NCI-H69 (cell line): ENCODE data around the gene KLHDC4.
"Not testable (repeated sequence)": the region's sequence is repeated elsewhere in the genome, so short reads cannot be mapped to it uniquely, and the experiment has no call there.

ENCODE experiments used
- DNase-seq: peaks from one replicate; lab custom pipeline; 2025; lab: John Stamatoyannopoulos, UW

Gene KLHDC4

DNA sequence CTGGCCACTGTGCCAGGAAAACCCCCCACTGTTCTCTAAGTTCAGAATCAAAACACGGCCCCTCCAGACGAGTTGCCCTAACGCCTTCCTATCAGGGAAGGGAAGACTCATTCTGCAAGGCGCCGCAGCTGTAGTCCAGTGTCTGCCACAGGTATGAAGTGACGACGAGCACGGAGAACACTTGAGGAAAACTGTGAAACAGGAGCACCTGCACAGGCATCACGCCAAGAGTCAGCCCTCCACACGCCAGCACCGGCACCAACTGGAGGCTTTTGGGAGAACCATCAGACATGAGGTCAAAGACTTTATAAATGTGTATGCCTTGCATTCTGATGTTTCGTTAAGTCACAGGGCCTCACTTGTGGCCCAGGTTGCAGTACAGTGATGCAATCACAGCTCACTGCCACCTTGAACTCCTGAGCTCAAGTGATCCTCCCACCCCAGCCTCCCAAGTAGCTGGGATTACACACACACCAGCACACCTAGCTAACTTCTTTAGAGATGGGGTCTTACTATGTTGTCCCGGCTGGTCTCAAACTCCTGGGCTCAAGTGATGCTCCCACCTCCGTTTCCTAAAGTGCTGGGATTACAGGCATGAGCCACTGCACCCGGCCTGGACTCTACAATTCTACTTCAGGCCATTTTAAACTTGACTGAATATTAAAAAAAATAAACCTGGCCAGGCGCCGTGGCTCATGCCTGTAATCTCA is 22.9 kb downstream of the KLHDC4 start:
- DNase-seq = no peak

DNA sequence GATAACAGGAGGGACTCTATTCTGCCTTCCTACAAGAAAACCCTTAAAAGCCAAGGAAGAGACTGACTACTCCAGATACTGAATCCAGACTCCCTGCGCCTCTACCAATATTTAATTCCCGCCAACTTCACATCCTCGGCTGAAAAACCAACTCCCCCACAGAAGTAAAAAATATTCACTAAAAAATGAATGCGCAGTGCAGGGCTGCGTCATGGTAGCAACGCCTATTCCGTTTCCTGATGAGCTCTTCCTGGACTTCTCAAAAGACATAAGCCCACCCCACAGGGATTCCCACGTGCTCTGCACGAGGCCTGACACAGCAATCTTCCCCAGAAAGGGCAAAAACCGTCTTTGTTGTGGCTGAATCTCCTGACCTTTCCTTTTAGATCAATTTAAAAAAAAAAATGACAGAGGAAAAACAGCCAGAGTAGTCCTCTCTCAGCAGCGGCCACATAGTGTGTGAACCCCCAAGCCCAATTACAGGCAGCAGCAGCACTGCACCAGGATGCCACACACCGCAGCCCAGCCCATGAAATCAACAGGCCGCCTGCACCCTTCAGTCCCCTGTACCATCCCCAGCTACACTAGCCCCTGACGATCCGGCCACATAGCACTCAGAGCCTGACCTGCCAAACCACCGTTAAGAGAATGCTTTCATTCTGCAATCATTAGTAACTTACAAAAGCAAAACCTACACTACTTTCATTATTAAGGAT is 23.9 kb downstream of the KLHDC4 start:
- DNase-seq = no peak

- DNase-seq = peak; percentile 64
Measured at GRCh38 chr16:87740909-87741424, 24.8 kb downstream of the KLHDC4 start.

GRCh38 chr16:87740441-87740840 is 25.3 kb downstream of the KLHDC4 start:
- DNase-seq = peak; percentile 92

- no peak for DNase-seq
Measured at GRCh38 chr16:87739801-87740200, 26.0 kb downstream of the KLHDC4 start.

GRCh38 chr16:87736008-87736382 is 29.8 kb downstream of the KLHDC4 start:
- no peak for DNase-seq

DNA sequence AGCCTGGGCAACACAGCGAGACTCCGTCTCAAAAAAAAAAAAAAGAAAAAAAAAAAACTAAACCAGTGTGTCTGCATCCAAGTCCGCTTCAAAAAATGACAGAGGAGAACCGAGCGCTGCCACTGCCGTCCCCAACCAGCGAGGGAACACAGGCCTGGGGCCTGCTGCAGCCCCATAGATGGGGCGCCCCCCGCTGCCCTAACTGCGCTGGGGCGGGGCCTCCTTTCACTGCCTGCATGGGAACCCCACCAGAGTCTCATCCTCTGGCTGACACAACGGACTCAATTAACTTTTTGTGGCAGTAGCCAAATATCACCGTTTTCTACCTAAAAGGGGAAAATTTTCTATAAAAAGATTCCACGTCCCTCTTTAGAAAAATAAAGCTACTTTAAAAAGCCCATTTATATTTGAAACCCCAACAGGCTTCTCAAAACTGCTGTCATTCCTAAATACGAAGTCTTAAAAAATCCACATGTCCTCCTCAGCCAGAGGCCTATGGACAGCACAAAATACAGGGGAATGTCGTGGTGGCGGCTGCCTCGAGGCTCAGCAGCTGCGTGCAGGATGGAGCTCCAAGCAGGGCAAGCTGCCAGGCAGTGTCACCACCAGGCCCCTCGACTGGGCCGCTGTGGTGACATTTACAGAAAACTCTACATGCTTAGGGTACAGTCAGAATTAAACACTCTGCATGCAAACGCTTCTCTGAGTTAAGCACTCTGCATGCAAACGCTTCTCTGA is 30.3 kb downstream of the KLHDC4 start:
- no peak for DNase-seq

DNA sequence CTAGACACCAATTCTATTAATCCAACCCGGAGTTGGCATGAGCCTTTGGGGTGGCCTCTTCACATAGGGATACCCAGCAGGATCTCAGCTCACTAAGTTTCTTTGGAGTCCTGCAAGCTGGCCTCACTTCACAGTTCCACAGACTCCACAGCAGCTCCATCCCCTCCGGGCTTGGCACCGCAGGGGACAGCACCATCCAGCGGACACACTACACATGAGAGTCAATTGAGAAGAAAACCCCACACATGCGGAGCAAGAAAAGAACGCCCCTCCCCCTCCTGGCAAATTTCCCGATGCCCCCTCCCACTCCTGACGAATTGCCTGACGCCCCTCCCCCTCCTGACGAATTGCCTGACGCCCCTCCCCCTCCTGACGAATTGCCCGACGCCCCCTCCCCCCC is 31.1 kb downstream of the KLHDC4 start:
- no peak for DNase-seq

GRCh38 chr16:87733190-87733589 is 32.6 kb downstream of the KLHDC4 start:
- DNase-seq = no peak

- DNase-seq = no peak
Measured at GRCh38 chr16:87731607-87732006, 34.2 kb downstream of the KLHDC4 start.

DNA sequence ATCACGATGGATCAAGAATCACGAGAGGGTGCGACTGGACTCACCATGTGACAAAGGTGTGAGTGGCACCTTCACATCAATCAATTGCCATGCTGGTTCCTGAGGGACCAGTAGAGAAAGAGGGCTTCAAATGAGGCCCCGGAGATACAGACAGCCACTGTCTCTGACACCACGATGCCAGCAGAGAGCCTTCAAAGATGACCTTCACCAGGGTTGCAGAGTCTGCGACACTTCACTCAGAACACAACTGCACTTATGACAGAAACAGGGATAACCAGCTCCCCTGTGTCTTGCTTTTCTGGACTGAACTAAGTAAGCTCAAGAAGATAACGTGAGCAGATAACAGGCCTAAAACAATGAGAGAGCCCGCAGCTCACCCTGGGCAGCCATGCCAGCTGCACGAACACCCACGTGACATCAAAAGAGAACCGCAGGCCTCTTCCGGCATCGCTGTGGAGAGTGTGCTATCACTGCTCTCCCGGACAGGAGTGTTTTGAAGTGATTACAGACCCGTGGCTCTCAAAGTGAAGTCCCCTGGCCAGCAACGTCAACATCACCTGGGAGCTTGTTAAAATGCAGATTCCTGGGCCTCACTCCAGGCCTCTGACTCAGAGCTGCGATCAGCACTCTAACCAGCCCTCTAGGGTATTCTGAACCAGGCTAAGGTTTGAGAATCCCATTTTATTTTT is 36.4 kb downstream of the KLHDC4 start:
- no peak for DNase-seq

GRCh38 chr16:87728026-87728425 is 37.8 kb downstream of the KLHDC4 start:
- DNase-seq = no peak

GRCh38 chr16:87727346-87727745 is 38.4 kb downstream of the KLHDC4 start:
- DNase-seq = no peak

GRCh38 chr16:87726577-87726976 is 39.2 kb downstream of the KLHDC4 start:
- not testable (repeated sequence) for DNase-seq

GRCh38 chr16:87725596-87726235 is 40.1 kb downstream of the KLHDC4 start:
- DNase-seq = no peak

DNA sequence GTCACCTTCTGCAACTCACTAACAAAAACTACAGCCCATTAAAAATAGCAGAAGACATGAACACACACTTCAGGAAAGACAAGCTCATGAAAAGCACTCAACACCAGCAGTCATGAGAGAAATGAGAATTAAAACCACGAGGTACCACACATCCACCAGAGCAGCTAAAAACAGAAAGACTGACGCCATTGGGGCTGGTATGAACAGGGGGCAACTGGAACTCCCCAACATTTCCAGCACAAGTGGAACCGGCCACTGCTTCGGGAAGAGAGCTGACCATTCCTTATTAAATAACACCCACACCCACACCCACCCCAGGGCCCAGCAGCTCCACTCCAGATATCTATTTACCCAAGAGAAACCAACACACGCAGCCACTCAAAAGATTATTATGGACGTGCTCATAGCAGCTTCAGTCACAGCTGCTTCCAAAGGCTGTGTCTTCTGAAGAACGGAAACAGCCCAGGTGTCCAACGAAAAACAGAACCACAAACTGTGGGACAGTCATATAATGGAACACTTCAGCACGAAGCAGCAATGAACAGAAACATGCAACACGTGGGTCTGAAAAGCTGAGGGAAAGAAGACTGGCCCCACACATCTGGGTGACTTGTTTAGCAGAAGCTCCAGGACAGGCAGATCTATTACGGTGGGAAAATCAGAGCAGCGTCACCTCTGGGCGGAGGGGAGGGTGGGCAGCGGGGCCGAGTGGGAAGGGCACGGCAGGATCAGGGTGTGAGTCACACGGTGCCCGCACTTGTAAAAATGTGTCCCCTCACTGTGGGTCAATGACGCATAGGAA is 41.1 kb downstream of the KLHDC4 start:
- no peak for DNase-seq

GRCh38 chr16:87723226-87723623 is 42.6 kb downstream of the KLHDC4 start:
- DNase-seq = peak; percentile 94

DNA sequence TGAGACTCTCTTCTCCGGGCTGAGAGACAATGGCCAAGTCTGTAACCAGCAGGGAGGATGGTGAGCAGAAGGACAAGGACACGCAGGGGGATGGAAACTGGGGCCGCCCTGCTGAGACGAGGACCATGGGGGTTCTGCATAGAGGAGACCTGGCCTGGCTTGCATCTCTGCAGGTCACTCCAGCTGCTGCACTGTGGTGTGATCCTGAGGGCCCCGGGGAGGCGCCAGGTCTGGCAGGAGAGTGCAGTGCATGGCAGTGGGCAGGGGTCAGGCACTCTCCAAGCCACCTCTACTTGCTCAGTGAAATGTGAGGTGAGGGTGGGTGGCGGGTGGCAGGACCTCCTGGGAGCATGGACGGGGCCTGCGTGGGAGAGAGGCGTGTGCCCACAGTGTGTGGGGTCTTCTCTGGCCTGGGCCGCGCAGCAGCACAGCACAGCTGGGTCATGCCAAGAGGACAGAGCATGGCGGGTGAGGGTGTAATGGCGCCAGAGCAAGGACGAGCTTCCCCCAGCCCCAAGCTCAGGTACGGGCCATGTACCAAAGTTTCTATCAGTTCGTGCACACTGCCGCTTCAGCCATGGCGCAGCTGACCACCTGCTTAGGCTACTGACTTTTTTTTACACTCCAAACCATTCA is 43.1 kb downstream of the KLHDC4 start:
- DNase-seq = no peak

- no peak for DNase-seq
Measured at GRCh38 chr16:87721622-87722585, 43.9 kb downstream of the KLHDC4 start.
